Inflammatory macrophage (primary cell): Measurements from ENCODE around the gene RNF183.

Experiments used
- DNase-seq, 2 donors: peaks; one replicate each; pipeline ENCODE4 v3.0.0-alpha.2; 2020 to 2022
- total RNA-seq, 18 experiments: gene quantifications; one replicate each; lab custom pipeline; 2026; ENCODE audit warnings: mixed read lengths in 6 of 18, inconsistent platforms in 2 of 18; lab: John Stamatoyannopoulos, UW

The RNF183 gene
- 0 to 0.07 (median 0) reads per million in 18 experiments for total RNA-seq

DNA sequence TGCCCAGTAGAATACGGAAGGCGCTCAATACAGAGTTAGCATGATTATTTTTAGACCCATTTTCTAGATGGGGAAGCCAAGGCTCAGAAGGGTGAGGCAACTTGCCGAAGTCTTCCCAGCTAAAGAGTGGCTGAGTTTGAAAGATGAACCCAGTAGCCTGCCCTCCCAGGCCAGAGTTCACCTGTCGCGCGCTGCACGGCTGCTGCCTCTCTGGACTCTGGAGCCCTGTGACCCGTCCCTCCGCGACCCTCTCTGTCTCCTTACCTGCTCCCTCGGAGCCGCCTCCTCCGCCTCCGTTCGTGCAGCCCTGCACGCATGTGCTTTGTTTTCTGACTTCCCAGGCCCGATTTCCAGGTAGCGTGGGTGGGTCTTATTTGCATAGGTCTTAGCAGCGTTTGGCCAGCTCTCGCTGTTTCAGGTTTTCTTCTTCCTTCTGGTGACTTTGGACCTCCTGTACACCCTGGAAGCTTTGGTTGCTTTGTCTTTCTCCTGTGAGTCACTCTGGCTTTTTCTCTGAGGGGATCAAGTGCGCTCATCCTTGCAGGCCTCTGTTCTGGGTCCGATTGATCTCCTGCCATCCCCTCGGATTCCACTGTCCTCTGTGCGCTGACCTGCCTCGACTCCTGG lies at the start of gene RNF183:
Gene RNF183 (minus strand): TSS at position 585 of the 627 bp plus-strand sequence. CDS start 5,192 bp downstream, outside the sequence.
- DNase-seq = no peak

GRCh38 chr9:113352411-113352810 lies 49.2 kb upstream of the RNF183 start:
- DNase-seq = no peak

- no peak for DNase-seq
Observed at GRCh38 chr9:113352006-113352405, 48.8 kb upstream of the RNF183 start.

- peak; percentile 48 to 50 for DNase-seq
Observed at GRCh38 chr9:113350937-113351336, 47.8 kb upstream of the RNF183 start.

- peak in 1 of 2 donors; percentile 13 for DNase-seq
Observed at GRCh38 chr9:113350107-113350661, 47.0 kb upstream of the RNF183 start.

- DNase-seq = peak in 1 of 2 donors; percentile 12
Observed at GRCh38 chr9:113349445-113350094, 46.4 kb upstream of the RNF183 start, which contains the start of gene BSPRY. BSPRY (plus strand) TSS chr9:113349541; CDS start chr9:113349580, 39 bp downstream.

GRCh38 chr9:113349066-113349444 lies 45.9 kb upstream of the RNF183 start:
- no peak for DNase-seq

GRCh38 chr9:113348437-113348836 lies 45.3 kb upstream of the RNF183 start:
- no peak for DNase-seq

DNA sequence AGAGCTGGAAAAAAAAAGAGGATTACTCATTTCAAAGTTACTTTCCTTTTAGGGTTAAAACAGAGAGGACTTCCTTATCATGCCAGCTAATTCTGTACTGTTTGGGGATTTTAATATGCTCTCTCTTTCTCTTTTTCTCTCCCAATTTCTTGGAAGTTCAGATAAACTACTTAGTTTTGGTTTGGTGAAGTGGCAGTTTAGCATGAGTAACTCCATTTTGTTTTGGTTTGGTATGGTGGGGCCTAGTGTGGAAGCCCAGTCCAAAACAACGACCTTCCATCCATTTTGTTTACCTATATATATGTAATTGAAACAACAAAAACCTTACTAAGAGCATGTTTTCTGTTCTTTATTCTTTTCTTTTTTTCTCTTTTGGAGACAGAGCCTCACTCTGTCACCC lies 42.5 kb upstream of the RNF183 start:
- DNase-seq = no peak

GRCh38 chr9:113345190-113345589 lies 42.0 kb upstream of the RNF183 start:
- no peak for DNase-seq

- DNase-seq = peak; percentile 35 to 54
Observed at GRCh38 chr9:113343732-113344231, 40.6 kb upstream of the RNF183 start.

DNA sequence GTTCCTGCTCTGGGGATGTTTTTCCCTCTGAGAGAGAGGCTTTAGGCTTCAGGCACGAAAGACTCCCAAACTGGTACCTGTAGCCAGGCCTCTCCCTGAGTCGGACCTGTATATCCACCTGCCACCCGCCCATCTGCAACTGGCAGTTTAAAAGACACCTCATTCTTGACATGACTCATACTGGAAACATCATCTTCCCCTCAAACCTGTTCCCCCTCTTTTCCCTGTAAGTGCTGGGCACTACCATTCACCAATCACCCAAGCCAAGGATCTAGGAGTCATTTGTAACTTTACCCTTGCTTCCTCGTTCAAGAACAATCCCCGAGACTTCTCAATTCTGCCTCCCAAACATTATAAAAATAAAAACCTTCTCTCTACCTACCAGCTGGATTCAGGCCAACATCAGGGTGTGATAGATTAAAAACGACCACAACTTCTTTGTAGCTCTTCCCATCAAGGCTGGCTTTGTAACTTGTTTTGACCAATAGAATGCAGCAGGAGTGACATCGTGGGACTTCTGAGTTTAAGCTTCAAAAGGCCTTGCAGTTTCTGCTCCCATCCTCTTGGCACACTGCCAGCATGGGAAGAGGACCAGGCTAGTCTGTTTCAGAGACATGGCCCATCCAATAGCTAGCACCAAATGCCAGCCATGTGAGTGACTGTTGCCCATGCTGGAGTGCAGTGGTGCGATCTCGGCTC lies 38.7 kb upstream of the RNF183 start:
- no peak for DNase-seq

DNA sequence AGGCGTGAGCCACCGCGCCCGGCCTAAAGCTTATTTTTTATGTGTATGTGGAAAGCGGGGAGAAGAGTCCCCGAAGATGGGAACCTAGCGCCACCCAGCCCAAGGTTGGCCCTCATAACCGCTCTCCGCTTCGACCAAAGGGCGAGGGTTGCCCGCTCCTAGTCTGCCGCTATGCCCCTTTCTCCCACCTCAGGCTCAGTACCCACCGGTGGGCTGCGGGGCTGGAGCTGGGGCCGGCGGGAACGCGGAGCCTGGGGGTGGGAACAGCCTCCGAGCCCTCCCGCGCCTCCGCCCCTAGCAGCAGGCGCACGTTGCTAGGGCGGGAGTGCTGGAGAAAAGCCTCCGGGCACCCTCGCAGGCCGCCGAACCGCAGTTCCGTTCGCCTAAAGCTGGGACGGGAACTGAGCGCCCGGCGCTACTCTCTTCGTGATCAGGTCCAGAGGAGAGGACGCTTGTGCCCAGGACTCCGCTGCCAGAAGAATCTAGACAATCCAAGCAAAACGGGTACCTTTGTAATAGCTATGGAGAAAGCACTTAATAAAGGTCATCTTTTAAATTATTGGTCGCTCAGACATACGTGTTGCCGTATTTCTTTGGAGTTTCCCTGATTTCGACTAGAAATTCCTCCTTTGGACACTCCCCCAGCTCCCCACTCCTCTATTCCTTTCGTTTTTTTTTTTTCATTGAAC lies 37.0 kb upstream of the RNF183 start, which contains the start of gene WDR31:
Gene WDR31 (minus strand): TSS at position 265 of the 689 bp plus-strand sequence. CDS start 8,253 bp downstream, outside the sequence.
- DNase-seq = peak; percentile 81 to 87

- DNase-seq = no peak
Observed at GRCh38 chr9:113337714-113338113, 34.5 kb upstream of the RNF183 start.

DNA sequence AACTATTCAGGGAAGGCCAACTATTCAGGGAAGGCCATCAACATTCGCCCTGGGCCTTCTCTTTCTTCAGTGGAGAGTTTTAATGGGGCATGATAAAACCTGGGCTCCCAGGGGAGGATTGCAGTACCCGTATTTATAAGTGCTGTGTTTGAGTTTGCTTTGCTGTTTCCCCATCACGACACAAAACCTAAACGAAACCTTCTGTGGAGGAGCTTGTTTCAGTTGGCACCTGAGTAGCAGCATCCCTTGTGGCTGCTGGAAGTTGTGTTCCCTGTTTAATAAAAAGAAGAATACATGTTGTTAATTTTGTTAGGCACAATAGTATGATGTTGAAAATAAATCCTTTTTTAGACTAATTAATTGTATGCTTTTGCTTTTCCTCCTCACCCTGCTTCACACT lies 28.6 kb upstream of the RNF183 start:
- no peak for DNase-seq

GRCh38 chr9:113328045-113328782 lies 25.0 kb upstream of the RNF183 start:
- no peak for DNase-seq

DNA sequence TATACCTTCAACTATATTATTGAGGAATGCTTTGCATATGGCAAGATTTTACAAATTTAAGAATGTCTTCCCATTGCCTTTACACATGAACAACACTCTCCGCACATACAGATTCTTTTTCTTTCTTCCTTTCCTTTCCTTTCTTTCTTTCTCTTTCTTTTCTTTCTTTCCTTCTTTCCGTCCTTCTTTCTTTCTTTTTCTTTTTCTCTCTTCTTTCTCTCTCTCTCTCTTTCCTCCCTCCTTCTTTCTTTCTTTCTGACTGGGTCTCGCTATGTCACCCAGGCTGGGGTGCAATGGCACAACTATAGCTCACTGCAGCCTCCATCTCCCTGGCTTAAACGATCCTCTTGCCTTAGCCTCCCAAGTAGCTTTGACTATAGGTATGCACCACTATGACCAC lies 23.1 kb upstream of the RNF183 start:
- DNase-seq = no peak

DNA sequence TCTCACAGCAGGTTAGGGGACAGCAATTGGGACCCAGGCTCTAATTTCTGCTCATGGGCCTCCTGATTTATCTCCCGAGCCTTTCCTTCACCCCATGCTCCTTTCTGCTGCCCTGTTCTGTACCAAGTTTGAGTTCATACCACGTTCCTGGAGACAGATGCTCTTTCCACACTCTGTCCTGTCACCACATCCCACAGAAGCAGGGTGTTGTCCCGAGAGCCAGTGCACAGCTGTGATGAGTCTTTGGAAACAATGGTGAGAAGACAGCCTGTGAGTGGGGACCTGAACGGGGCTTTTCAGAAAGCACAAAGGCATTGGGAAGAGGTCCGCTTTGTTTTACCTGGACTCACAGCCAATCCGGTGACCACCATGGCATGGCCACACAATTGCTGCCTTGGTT lies 19.5 kb upstream of the RNF183 start:
- no peak for DNase-seq

GRCh38 chr9:113320051-113320450 lies 16.9 kb upstream of the RNF183 start:
- DNase-seq = no peak

DNA sequence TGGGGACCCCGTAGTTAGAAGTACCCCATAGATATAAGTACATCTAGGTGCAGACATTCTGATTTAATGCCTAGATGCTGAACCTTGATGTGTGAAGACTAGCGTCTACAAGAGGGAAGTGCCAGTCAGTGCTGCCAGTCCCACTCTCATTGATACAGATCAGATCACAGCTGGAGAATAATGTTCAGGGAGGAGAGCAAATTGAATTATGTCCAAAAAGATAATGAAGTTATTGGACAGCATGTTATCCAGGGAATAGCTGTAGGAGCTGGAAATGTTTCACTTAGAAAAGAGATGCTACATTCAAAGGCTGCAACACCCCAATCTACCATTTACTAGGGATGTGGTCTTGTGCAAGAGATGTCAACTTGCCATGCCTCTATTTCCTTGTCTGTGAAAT lies 15.9 kb upstream of the RNF183 start:
- no peak for DNase-seq

GRCh38 chr9:113317777-113318176 lies 14.6 kb upstream of the RNF183 start:
- DNase-seq = no peak

DNA sequence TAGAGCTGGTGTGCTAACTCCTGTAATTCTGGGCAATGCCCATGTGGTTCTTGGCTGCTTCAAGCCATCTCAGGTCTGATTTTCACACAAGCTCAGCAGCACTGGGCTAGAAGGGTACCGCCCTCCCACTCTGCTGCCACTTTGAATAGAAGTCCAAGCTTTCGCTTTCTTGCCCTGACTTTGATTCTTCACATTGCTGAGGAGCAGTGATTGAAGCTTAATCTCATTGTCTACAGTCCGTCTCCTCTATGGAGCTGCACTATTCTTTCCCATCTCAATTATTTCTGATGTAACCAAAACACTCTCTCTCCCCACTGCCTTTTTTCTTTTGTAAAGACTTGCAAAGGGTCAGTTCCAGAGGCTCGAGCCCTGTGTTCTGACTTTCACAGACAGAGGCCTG lies 12.9 kb upstream of the RNF183 start:
- no peak for DNase-seq
